Esophagus squamous epithelium (tissue), 5 donors: ENCODE data around the gene TOX3. TPM values are rescaled to one million over a fixed set of nuclear protein-coding genes. Genes with fewer than 3 reads are reported as not detected.
A peak's percentile ranks its signal among the peaks of the same experiment; 100 is the strongest.

Experiments used
- DNase-seq: peaks from one replicate; lab custom pipeline; 2025; lab: John Stamatoyannopoulos, UW
- H3K27ac ChIP-seq, 4 donors: fragments of 200-600 bp; sonication (generic); one replicate each; pipeline ENCODE4 v1.5.1; 2016 to 2019; ENCODE audit warnings: mild to moderate bottlenecking in 1 of 4
- H3K27me3 ChIP-seq, 4 donors: fragments of 200-600 bp; sonication (generic); 1 replicate in 3 of 4; 2 replicates in 1 of 4; pipeline versions ENCODE4 v1.5.1 to v1.6.0; 2017 to 2021; ENCODE audit warnings: antibody characterized with exemption in 1 of 4
- H3K36me3 ChIP-seq, 3 donors: fragments of 200-600 bp; sonication (generic); one replicate each; pipeline ENCODE4 v1.5.1; 2016 to 2019
- H3K4me1 ChIP-seq, 3 donors: fragments of 200-600 bp; sonication (generic); one replicate each; pipeline ENCODE4 v1.5.1; 2017 to 2019
- H3K4me3 ChIP-seq, 4 donors: fragments of 200-600 bp; sonication (generic); 1 replicate in 3 of 4; 2 replicates in 1 of 4; pipeline ENCODE4 v1.5.1; 2016 to 2019; ENCODE audit warnings: mild to moderate bottlenecking in 2 of 4, moderate library complexity in 1 of 4
- H3K9me3 ChIP-seq, 3 donors: fragments of 200-600 bp; sonication (generic); one replicate each; pipeline ENCODE4 v1.5.1; 2016 to 2019
- POLR2A ChIP-seq, 4 donors: fragments of 450-650 bp; IDR thresholded peaks; one replicate each; pipeline ENCODE4 v1.6.1; 2017; ENCODE audit warnings: antibody characterized with exemption in 4 of 4, mild to moderate bottlenecking in 4 of 4, moderate library complexity in 3 of 4
- WGBS, 2 donors: methylation state at CpG; one replicate each; pipeline ENCODE4 v1.1.5; 2018; 5-methylcytosine and 5-hydroxymethylcytosine counted together
- intact Hi-C: fragments of 100-400 bp; cut with DNase I; formaldehyde crosslinking; loops from one replicate; pipeline ENCODE4 v1.15.0; 2022
- total RNA-seq, 4 donors: library from RNA; depleted of rRNA; stranded (reverse); fragments of >200 nt; gene quantifications; one replicate each; pipeline ENCODE4 v1.1.0, GENCODE V29; 2016
- TF ChIP-seq, protein P1 (sequence below), 6 experiments: fragments of 450-650 bp in 4 of 6; fragments of 200-600 bp in 2 of 6; sonication (generic) in 2 of 6; IDR thresholded peaks; one replicate each; pipeline ENCODE4 v1.5.1; 2016 to 2019; ENCODE audit warnings: antibody characterized with exemption in 6 of 6, mild to moderate bottlenecking in 4 of 6, moderate library complexity in 4 of 6
- donor health status: DM: yes; HTN: yes; CAD: no.

The TOX3 gene
- total RNA-seq, 4 donors from 2014 or later = 0.09 to 1.1 (median 0.11) TPM; not detected in 1

DNA sequence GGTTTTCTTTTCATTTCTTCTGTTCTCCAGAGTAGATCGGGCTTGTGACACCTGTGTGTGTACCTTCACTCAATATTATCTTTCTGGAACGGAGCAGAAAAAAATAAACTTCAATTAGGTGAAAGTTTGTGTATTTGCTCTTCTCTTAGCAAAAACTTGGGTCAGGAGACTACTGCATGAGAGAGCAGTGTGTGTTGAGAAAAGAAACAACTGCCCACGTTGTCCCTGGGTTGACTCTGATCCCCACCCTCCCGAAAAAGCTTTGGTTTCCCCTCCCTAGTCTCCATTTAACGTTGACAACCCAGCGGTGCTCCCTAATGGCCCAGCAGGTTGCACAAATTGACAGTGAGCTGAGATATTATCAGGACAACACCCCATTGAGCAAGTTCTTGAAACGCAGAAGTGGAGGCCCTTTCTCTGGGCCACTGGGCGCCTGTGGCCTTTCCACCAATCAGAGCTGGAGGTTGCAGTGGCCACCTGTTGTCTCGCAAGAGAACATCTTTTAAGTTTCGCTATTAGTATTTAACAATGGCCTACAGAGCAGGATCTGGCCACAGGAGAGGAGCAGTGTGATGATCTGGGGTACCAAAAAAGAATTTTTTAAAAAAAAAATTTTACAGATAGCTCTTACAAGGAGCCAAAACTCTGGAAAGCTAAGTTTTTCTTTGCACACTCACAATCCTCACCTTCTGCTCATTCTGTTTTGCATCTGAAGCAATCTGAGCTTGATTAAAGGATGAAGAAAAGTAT is 1.5 kb upstream of the TOX3 start:
- intact Hi-C loops = no loop called here
- DNase-seq = no peak
- H3K36me3 ChIP-seq = no peaks in the 10 kb centered on the region
- no peaks in the 10 kb centered on the region for H3K9me3 ChIP-seq
- H3K27me3 ChIP-seq = peaks cover 0 to 80% (median 7%) of the 10 kb centered on the region in 4 donors
- no peak overlapping the region for H3K27ac ChIP-seq
- H3K4me3 ChIP-seq = no peak overlapping the region
- TF ChIP-seq, protein P1, sequence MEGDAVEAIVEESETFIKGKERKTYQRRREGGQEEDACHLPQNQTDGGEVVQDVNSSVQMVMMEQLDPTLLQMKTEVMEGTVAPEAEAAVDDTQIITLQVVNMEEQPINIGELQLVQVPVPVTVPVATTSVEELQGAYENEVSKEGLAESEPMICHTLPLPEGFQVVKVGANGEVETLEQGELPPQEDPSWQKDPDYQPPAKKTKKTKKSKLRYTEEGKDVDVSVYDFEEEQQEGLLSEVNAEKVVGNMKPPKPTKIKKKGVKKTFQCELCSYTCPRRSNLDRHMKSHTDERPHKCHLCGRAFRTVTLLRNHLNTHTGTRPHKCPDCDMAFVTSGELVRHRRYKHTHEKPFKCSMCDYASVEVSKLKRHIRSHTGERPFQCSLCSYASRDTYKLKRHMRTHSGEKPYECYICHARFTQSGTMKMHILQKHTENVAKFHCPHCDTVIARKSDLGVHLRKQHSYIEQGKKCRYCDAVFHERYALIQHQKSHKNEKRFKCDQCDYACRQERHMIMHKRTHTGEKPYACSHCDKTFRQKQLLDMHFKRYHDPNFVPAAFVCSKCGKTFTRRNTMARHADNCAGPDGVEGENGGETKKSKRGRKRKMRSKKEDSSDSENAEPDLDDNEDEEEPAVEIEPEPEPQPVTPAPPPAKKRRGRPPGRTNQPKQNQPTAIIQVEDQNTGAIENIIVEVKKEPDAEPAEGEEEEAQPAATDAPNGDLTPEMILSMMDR (IDR thresholded peaks at IDR 0.05) = no peak
- TF ChIP-seq POLR2A (IDR thresholded peaks at IDR 0.05) = no peak
- WGBS, 2 donors = 53 to 59% methylated on average over 8 to 10 of the region's 10 CpGs
- peaks cover 6 to 23% (median 12%) of the 10 kb centered on the region in 3 donors for H3K4me1 ChIP-seq

DNA sequence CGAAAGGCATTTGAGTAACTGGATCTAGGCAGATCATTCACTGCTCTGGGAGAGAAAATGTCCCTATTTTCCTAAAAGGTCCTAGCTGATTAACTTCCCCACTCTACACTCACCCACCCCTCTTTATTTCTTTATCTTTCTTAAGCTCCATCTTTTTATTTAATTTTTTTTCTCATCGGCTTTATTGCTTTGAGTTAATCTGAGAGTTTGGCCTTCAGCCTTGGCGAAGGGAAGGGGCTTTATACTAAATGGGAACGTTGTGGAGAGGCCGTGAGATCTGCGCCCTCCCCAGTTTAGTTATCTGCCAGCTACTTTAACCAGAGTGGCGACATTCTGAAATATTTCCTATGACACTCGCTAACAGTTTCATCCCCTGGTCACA is 882 bp upstream of the TOX3 start:
- WGBS, 2 donors = 44 to 53% methylated on average over 8 of the region's 8 CpGs
- no peak overlapping the region for H3K4me3 ChIP-seq
- TF ChIP-seq POLR2A (IDR thresholded peaks at IDR 0.05) = no peak
- TF ChIP-seq, protein P1 (IDR thresholded peaks at IDR 0.05) = no peak
- H3K27ac ChIP-seq = no peak overlapping the region
- H3K36me3 ChIP-seq = no peaks in the 10 kb centered on the region
- no peaks in the 10 kb centered on the region for H3K9me3 ChIP-seq
- DNase-seq = no peak
- intact Hi-C loops = no loop called here
- peaks cover 0 to 82% (median 7%) of the 10 kb centered on the region in 4 donors for H3K27me3 ChIP-seq
- peaks cover 6 to 23% (median 12%) of the 10 kb centered on the region in 3 donors for H3K4me1 ChIP-seq

DNA sequence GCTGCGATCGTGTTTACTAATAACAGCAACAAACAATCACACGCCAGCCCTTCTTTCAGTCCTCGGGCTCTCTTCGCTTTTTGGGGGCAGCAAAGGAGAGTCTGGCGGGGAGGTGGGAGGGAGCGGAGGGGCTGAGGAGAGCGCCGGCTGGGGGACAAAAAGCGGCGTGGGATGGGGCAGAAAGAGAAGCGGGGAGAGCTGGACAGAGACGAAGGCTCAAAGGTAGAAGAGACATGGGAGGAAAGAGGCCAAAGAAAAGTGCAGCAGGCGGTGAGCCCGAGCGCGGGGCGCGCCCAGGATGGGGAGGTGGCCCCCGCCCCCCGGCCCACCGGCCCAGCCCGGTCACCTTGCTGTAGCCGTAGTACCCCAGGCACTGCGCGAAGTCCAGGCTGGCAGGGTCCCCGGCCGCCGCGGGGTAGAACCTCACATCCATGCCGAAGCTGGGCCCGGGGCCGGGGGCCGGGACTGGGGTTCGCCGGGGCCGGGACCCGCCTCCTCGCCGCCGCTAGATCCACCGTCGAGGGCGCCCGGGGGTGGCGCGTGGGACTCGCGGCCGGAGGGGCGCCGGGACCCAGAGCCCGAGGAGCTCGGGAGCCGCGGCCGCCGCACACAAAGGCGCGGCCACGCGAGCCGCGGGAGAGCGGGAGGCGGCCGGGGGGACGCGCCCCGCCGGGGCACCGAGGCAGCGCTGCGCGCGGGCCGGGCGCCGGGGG is 496 bp downstream of the TOX3 start:
- H3K9me3 ChIP-seq = no peaks in the 10 kb centered on the region
- peak overlapping the region in 1 of 4 donors; percentile 10 for H3K27ac ChIP-seq
- H3K4me3 ChIP-seq = peak overlapping the region; percentile 14 to 64 (median 40)
- TF ChIP-seq POLR2A (IDR thresholded peaks at IDR 0.05) = no peak
- TF ChIP-seq, protein P1 (IDR thresholded peaks at IDR 0.05) = no peak
- DNase-seq = no peak
- 1 to 9% methylated on average over 16 to 30 of the region's 79 CpGs for WGBS, 2 donors
- intact Hi-C loops = no loop called here
- peaks cover 6 to 23% (median 12%) of the 10 kb centered on the region in 3 donors for H3K4me1 ChIP-seq
- H3K27me3 ChIP-seq = peaks cover 0 to 89% (median 7%) of the 10 kb centered on the region in 4 donors
- no peaks in the 10 kb centered on the region for H3K36me3 ChIP-seq

DNA sequence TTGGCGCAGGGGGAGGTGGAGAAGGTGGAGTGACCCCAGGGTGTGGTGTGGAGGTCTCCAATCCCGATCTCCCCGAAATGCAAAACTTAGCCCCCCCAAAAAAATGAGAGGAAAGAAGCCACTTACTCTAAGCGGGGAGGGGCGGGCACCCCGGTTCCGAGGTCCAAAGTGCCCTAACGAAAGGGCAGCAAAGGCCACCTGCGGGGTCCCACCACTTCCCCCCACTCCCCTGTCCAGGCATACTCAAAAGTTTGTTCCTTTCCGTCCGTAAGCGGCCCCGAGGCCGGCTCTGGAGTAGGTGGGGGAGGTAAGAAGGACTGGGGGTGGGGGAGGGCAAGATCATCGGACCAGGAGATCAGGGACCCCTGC is 1.1 kb downstream of the TOX3 start:
- H3K27me3 ChIP-seq = peaks cover 0 to 88% (median 7%) of the 10 kb centered on the region in 4 donors
- H3K36me3 ChIP-seq = no peaks in the 10 kb centered on the region
- peaks cover 6 to 23% (median 12%) of the 10 kb centered on the region in 3 donors for H3K4me1 ChIP-seq
- TF ChIP-seq POLR2A (IDR thresholded peaks at IDR 0.05) = no peak
- TF ChIP-seq, protein P1 (IDR thresholded peaks at IDR 0.05) = no peak
- H3K9me3 ChIP-seq = no peaks in the 10 kb centered on the region
- intact Hi-C loops = no loop called here
- DNase-seq = no peak
- 0 to 2% methylated on average over 7 of the region's 15 CpGs for WGBS, 2 donors
- peak overlapping the region in 3 of 4 donors; percentile 30 to 64 (median 49) for H3K4me3 ChIP-seq
- H3K27ac ChIP-seq = peak overlapping the region in 1 of 4 donors; percentile 11
